OCI-LY3 (cell line): Measurements from ENCODE around the gene HOXB1.

Experiments used
- EZH2phosphoT487 ChIP-seq: fragments of 200-600 bp; shearing (Covaris generic); IDR thresholded peaks from 2 replicates; pipeline ENCODE4 v1.6.1; 2018; ENCODE audit warnings: antibody characterized with exemption, mixed run types, low read depth
- TF ChIP-seq, protein P1 (sequence below): fragments of 200-600, 300-600 bp; sonication (generic); IDR thresholded peaks from 2 replicates; pipeline ENCODE4 v1.5.1; 2014; ENCODE audit warnings: antibody characterized with exemption, low read length, low read depth

GRCh38 chr17:48565925-48566710, 35.3 kb upstream of the HOXB1 start:
- TF ChIP-seq, protein P1, sequence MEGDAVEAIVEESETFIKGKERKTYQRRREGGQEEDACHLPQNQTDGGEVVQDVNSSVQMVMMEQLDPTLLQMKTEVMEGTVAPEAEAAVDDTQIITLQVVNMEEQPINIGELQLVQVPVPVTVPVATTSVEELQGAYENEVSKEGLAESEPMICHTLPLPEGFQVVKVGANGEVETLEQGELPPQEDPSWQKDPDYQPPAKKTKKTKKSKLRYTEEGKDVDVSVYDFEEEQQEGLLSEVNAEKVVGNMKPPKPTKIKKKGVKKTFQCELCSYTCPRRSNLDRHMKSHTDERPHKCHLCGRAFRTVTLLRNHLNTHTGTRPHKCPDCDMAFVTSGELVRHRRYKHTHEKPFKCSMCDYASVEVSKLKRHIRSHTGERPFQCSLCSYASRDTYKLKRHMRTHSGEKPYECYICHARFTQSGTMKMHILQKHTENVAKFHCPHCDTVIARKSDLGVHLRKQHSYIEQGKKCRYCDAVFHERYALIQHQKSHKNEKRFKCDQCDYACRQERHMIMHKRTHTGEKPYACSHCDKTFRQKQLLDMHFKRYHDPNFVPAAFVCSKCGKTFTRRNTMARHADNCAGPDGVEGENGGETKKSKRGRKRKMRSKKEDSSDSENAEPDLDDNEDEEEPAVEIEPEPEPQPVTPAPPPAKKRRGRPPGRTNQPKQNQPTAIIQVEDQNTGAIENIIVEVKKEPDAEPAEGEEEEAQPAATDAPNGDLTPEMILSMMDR: no peak
- no peak for TF ChIP-seq EZH2phosphoT487
